Posterior vena cava (tissue), 2 donors: ENCODE data around the gene GALNT4. TPM values are rescaled to one million over a fixed set of nuclear protein-coding genes. Genes with fewer than 3 reads are reported as not detected.

Experiments used
- DNase-seq: peaks from one replicate; pipeline ENCODE4 v3.0.0-alpha.2; 2020; ENCODE audit warnings: low spot score
- intact Hi-C, 2 donors: fragments of 100-400 bp; cut with DNase I; formaldehyde crosslinking; loops; one replicate each; pipeline versions ENCODE4 v1.14.1 to v1.14.2; 2022 to 2023
- total RNA-seq, 2 donors: library from RNA; stranded (reverse); fragmentation: NEBNext Ultra II Directional; extraction: Animal tissue kit (Norgen Biotek cat#: 25700); gene quantifications; one replicate each; pipeline ENCODE4 v1.2.1, GENCODE V29; 2021
- donor health status: DM: yes; HTN: yes; CAD: no.
- donor health status: DM: yes; HTN: yes; CAD: no.

Gene GALNT4
- total RNA-seq, 2 donors from 2014 or later: 5.4 to 6.2 TPM

DNA sequence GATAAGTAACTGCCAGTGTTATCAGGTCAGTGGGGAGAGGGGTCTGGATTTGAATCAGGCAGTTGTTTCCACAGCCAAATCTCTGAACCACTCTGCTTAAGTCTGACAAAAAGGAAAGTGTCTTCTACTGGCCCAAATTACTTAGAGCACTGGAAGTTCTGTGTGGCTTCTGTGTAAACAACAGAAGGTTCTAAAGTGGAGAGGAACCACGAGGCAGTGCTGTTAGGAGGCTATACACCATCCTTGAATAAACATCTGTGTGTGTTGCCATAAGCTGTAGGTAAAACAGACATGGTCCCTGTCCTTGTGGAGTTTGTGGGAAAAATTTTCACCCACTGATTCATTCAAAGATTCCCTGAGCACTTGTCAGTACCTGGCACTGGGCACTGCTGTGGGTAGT lies 50.0 kb downstream of the GALNT4 start:
- intact Hi-C loops: loop anchor here (5.0 to 10.0 kb wide), 3 partner anchors 50 to 1273 kb away; partner anchors contain the start of genes POC1B (in 2 of the 2) and GALNT4 (in 1 of the 2)

More for the DNA sequence above, 50.0 kb downstream of the GALNT4 start:
- no peak for DNase-seq

Other genes with a start within 250 kb of the GALNT4 start
- gene DUSP6, start 172.3 kb downstream of the GALNT4 start, total RNA-seq: 10 to 100 TPM; 42.2 to 49.6 TPM
- 10 to 100 TPM; 12.3 to 22.1 TPM for gene POC1B, start 1.3 kb upstream of the GALNT4 start, total RNA-seq
- gene ATP2B1, start 184.0 kb upstream of the GALNT4 start, total RNA-seq: 10 to 100 TPM; 37.6 to 44.0 TPM